ENCODE data around the gene LYPLAL1. TPM values are rescaled to one million over a fixed set of nuclear protein-coding genes. Genes with fewer than 3 reads are reported as not detected.

LYPLAL1 gene
- total RNA-seq, 4 donors from 2014 or later, result 25.6 to 64.9 (median 49.9) TPM

DNA sequence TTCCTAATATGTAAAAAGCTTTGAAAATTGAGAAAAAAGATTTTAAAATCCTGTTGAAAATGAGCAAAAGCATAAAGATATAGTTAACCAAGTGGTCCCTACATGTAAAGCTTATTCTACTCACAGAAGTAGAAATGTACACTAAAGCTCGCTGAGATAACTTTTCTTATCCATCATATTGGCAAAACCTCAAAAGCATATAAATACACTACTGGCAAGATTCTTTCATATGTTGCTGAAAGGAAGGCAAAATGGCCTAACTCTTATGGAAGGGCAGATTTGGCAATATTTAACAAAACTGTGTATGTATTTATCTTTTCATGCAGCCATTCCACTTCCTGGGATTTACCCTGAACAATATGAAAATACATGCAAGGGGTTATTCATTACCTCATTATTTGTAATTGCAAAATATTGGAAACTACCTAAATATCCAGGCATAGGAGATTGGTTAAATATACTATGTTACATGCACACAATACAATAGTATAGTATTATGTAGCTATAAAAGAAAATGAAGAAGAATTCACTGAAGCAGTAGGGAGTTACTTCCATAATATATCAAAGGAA, 43.2 kb upstream of the LYPLAL1 start:
- Histone ChIP-seq H3K4me3 (no peak overlapping the region), H3K36me3 (no peaks in the 10 kb centered on the region), H3K9me3 (no peaks in the 10 kb centered on the region), H3K4me1 (no peaks in the 10 kb centered on the region), H3K27ac (no peak overlapping the region), H3K27me3 (no peaks in the 10 kb centered on the region)
- DNase-seq, result no peak
- no peak for TF ChIP-seq POLR2A (IDR thresholded peaks at IDR 0.05)
- TF ChIP-seq, protein P1, sequence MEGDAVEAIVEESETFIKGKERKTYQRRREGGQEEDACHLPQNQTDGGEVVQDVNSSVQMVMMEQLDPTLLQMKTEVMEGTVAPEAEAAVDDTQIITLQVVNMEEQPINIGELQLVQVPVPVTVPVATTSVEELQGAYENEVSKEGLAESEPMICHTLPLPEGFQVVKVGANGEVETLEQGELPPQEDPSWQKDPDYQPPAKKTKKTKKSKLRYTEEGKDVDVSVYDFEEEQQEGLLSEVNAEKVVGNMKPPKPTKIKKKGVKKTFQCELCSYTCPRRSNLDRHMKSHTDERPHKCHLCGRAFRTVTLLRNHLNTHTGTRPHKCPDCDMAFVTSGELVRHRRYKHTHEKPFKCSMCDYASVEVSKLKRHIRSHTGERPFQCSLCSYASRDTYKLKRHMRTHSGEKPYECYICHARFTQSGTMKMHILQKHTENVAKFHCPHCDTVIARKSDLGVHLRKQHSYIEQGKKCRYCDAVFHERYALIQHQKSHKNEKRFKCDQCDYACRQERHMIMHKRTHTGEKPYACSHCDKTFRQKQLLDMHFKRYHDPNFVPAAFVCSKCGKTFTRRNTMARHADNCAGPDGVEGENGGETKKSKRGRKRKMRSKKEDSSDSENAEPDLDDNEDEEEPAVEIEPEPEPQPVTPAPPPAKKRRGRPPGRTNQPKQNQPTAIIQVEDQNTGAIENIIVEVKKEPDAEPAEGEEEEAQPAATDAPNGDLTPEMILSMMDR (IDR thresholded peaks at IDR 0.05), result no peak
- intact Hi-C loops (cut with DNase I; ENCODE audit: low total_unique reads), result no loop called here

DNA sequence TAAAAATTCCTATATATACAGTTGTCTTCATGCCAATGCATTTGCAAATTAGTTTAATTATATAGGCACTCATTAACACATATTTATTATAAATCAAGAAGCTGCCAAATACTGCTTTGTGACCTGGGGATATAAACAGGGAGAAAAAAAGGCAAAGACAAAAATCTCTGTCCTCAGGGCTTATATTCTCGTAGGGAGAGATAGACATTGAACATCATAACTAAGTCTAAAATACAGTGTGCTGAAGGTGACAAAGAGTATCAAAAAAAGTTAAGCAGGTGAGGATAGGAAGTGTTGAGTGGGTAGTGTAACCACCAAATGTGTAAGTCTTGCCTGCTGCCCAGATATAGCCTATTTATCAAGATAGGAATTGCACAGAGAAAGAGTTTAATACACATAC, 40.7 kb upstream of the LYPLAL1 start:
- Histone ChIP-seq H3K4me3 (no peak overlapping the region), H3K4me1 (no peaks in the 10 kb centered on the region), H3K9me3 (no peaks in the 10 kb centered on the region), H3K36me3 (no peaks in the 10 kb centered on the region), H3K27me3 (no peaks in the 10 kb centered on the region), H3K27ac (no peak overlapping the region)
- TF ChIP-seq, protein P1 (IDR thresholded peaks at IDR 0.05), result no peak
- no peak for TF ChIP-seq POLR2A (IDR thresholded peaks at IDR 0.05)
- no peak for DNase-seq
- intact Hi-C loops (cut with DNase I; ENCODE audit: low total_unique reads), result no loop called here

DNA sequence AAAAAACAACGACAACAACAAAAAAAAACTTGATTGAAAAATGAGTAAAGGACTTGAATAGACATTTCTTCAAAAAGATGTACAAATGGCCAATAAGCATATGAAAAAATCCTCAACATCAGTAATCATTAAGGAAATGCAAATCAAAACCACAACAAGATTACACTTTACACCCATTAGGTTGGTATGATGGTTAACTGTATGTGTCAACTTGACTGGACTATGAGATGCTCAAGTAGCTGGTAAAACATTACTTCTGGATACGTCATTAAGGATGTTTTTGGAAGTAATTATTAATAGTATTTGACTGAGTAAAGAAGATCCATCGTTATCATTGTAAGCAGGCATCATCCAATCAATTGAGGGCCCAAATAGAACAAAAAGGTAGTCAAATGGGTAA, 34.9 kb upstream of the LYPLAL1 start:
- no peak overlapping the region for H3K4me3 ChIP-seq
- H3K27ac ChIP-seq, result no peak overlapping the region
- intact Hi-C loops (cut with DNase I; ENCODE audit: low total_unique reads), result no loop called here
- H3K4me1 ChIP-seq, result no peaks in the 10 kb centered on the region
- no peaks in the 10 kb centered on the region for H3K9me3 ChIP-seq
- no peak for TF ChIP-seq POLR2A (IDR thresholded peaks at IDR 0.05)
- TF ChIP-seq, protein P1 (IDR thresholded peaks at IDR 0.05), result no peak
- H3K27me3 ChIP-seq, result no peaks in the 10 kb centered on the region
- H3K36me3 ChIP-seq, result no peaks in the 10 kb centered on the region
- no peak for DNase-seq

DNA sequence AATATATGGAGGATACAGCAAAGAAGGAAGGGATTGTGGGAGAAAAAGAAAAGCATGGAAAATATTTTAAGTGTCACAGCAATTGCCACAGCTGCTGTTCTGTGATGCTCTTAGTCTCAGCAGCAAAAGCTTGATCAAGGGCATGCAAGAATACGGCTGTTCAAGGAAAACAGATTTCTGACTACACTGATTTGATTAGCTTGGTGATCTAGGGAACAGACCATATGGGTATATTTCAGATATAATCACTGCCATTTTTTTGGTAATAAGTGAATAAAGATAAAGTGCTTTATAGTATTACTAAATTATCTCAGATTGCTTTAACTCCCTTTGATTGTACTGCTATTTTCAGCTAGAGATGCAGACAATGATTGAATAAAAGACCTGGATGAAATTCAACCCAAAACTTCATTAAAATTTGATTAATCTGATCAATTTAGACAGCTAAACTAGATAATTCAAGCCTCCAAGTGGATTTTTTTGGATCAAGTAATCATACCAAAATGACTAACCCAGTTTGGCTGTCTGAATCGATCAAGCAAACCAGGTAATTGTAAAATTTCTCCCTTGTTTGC, 33.3 kb upstream of the LYPLAL1 start:
- DNase-seq, result no peak
- no peak overlapping the region for H3K27ac ChIP-seq
- intact Hi-C loops (cut with DNase I; ENCODE audit: low total_unique reads), result no loop called here
- H3K4me3 ChIP-seq, result no peak overlapping the region
- no peaks in the 10 kb centered on the region for H3K27me3 ChIP-seq
- TF ChIP-seq, protein P1 (IDR thresholded peaks at IDR 0.05), result no peak
- TF ChIP-seq POLR2A (IDR thresholded peaks at IDR 0.05), result no peak
- no peaks in the 10 kb centered on the region for H3K4me1 ChIP-seq
- H3K9me3 ChIP-seq, result no peaks in the 10 kb centered on the region
- H3K36me3 ChIP-seq, result no peaks in the 10 kb centered on the region

DNA sequence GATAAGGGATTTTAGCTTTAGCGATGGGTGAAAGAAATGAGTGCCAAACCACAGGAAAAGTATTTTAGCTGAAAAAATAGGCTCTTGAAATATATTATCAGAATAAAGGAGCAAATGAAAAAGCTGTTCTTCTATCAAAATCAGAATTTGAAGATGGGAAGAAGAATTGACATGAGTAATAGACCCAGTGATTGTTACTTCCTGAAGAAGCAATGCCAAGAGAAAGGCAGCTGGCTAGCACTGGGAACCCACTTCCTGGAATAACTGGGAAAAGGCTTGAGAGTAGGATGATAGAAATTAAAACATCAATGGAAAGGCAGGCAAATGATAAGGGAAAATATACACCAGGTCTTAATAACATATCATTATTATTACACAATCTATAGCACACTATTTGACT, 29.9 kb upstream of the LYPLAL1 start:
- Histone ChIP-seq H3K4me3 (no peak overlapping the region), H3K36me3 (no peaks in the 10 kb centered on the region), H3K27me3 (no peaks in the 10 kb centered on the region), H3K4me1 (no peaks in the 10 kb centered on the region), H3K27ac (no peak overlapping the region), H3K9me3 (no peaks in the 10 kb centered on the region)
- intact Hi-C loops (cut with DNase I; ENCODE audit: low total_unique reads), result no loop called here
- TF ChIP-seq POLR2A (IDR thresholded peaks at IDR 0.05), result no peak
- TF ChIP-seq, protein P1 (IDR thresholded peaks at IDR 0.05), result no peak
- no peak for DNase-seq
